Left cardiac atrium (tissue), 4 donors: Measurements from ENCODE around the gene AREL1. TPM values are rescaled to one million over a fixed set of nuclear protein-coding genes. Genes with fewer than 3 reads are reported as not detected.
A peak's percentile ranks its signal among the peaks of the same experiment; 100 is the strongest.

Source experiments
- ATAC-seq, 2 donors: fragments of 200-7000 bp; cut with Tn5 transposase; one replicate each; pipeline ENCODE4 v1.9.1; 2020; ENCODE audit warnings: mild to moderate bottlenecking in 2 of 2, moderate library complexity in 2 of 2
- DNase-seq: peaks from one replicate; pipeline ENCODE4 v3.0.0-alpha.2; 2020
- intact Hi-C, 2 donors: fragments of 100-400 bp; cut with DNase I; formaldehyde crosslinking; loops; one replicate each; pipeline versions ENCODE4 v1.14.1 to v1.15.1; 2022 to 2023
- total RNA-seq, 2 donors: library from RNA; stranded (reverse); fragmentation: NEBNext Ultra II Directional; extraction: Animal tissue kit (Norgen Biotek cat#: 25700); gene quantifications; one replicate each; pipeline ENCODE4 v1.2.1, GENCODE V29; 2021
- donor health status: DM: no; HTN: yes; CAD: no.
- donor health status: DM: no; HTN: yes; CAD: no; lungs with severe emphysema.
- donor health status: DM: yes; HTN: yes; CAD: no.
- donor health status: Dilated cardiomyopathy.

Gene AREL1
- total RNA-seq, 2 donors from 2014 or later = 18.4 to 25.2 TPM

- intact Hi-C loops = no loop called here
- DNase-seq (no peak), ATAC-seq (no peak)
These were observed 67.0 kb downstream of the AREL1 start for GRCh38 chr14:74645756-74646470.

DNA sequence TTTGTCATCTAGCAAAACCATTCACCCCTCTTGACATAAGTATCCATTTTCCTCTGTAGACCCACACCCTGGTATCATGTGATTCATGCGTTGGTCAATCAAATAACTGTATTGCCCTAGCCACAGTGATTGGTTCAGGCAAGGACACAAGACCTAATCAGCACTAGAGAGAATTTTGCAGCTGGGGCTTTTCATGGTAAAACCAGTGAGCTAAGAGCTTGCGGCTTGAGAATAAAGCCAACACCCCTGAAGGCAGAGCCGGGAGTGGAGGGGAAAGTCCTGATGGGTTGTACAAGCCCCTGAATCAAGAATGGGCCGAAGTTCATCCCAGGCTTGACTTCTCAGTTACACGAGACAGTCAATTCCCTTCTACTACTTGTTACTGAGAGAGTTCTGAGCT, 67.6 kb downstream of the AREL1 start:
- ATAC-seq = peak; percentile 20 to 62
- intact Hi-C loops = no loop called here
- DNase-seq = no peak

- ATAC-seq = peak; percentile 60 to 65
- intact Hi-C loops = no loop called here
- DNase-seq = no peak
These were observed 71.1 kb downstream of the AREL1 start for GRCh38 chr14:74641601-74642391.

GRCh38 chr14:74638966-74639365, 73.9 kb downstream of the AREL1 start:
- ATAC-seq (peak in 1 of 2 donors; percentile 50), DNase-seq (no peak)
- intact Hi-C loops = no loop called here

DNA sequence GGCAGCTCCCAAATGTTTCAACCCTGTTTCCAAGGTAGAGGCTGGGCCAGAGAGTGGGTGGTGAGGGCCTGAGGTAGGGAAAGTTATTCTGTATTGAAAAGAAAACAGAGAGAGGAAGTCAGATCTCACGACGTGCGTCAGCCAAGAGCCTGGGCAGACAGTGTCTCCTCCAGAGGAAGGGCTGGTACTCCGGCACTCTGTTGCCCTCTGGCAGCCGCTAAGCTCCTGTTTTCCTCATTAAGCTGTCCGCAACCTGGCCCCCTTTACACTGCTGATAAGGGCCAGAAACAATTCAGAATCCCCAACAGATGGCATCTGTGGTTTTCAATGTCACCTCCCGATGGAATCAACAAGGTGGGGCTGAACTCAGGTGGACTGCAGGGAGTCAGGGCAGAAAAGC, 74.8 kb downstream of the AREL1 start:
- intact Hi-C loops = no loop called here
- ATAC-seq (no peak), DNase-seq (no peak)

DNA sequence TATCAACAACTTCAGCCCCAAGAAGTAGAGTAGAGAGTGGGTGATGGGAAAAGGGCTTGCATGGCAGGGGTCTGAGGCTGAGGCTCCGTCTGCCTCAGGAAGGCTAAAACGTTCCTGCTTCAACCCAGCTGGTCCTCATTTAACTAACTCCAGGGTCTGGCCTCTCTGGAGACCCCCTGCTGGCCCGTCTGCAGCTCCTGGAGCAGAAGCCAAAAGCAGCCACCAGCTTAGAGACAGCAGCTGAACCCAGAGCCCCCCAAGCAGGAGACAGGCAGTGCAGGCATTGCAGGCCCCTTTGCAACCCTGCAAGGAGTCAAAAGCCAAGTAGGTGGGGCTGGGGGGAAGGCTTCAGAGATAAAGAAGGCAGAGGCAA, 75.7 kb downstream of the AREL1 start:
- ATAC-seq (no peak), DNase-seq (no peak)
- intact Hi-C loops = no loop called here

GRCh38 chr14:74636424-74637177, 76.3 kb downstream of the AREL1 start:
- DNase-seq = no peak
- intact Hi-C loops = no loop called here
- ATAC-seq = no peak

DNA sequence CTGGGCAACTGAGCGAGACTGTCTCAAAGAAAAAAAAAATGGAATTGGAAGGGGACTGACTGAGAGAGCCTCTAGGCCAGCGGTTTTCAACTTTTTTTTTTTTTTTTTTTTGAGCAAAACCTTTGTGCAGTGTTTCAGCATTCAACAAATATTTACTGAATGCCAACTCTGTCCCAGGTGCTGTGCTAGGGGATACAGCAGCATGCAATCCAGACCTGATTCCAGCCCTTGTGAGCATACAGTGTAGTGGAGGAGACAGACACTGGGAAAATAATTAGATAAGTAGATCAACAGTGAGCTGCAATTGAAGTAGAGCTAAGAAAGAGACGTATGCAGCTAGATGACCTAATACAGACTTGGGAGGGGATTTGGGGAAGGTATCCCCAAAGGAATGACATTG, 77.0 kb downstream of the AREL1 start:
- no peak for ATAC-seq
- intact Hi-C loops = no loop called here
- no peak for DNase-seq

- DNase-seq = no peak
- intact Hi-C loops = no loop called here
- ATAC-seq = peak in 1 of 2 donors; percentile 48
These were observed 77.9 kb downstream of the AREL1 start for GRCh38 chr14:74634964-74635363.

DNA sequence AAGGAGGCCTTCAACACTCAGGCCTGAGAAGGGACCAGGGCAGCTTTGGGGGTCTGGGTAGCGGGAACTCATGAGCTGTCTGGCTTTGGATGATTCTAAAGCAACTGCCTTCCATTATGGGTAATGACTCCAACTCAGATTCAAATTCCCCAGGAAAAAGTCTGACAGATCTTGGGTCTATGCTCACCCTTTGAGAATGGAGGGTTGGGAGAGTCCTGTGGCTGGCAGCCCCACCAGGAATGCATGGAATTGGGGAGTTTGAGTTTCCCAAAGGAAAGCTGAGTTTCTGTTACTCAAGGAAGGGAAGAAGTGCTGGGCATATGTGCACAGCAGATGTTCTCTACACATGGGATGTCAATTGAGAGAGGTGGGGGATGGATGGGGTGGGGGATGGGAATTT, 78.4 kb downstream of the AREL1 start:
- intact Hi-C loops = no loop called here
- ATAC-seq (no peak), DNase-seq (no peak)

DNA sequence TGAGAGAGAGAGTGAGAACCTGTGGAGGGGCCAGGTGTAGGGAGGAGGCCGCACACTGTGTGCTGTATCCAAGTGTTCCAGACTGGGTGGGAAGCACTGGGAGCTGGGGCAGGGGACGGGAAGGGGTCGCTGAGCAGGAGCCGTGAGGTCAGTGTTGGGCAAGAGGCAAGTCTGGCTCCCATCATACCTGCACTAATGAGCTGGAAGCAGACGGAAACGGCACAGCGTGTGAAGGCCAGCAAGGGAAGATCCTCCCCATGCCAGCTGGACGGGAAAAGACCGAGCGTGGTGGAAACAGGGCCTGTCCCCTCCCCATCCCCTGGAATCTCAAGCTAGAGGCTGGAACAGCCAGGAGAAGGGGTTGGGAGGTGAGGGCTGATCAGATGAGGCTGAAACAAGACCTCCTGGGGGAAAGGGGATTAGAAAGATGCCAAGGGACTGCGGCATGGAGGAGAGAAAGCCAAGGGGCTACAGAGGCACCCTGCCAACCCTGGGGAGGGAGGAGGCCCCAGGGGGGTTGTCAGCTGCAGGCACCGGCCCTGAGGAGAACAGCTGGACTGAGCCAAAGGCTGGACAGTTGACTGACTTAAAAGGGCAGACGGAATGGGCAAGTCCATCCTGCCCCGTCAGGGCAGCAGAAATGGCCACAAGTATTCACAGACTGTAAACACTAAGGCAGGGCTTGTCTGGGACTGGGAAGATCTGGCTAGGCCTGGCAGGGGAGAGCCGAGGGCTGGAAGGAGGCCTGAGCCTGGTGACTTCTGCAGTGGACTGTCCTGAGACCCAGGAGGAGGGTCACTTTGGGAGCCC, 81.8 kb downstream of the AREL1 start:
- ATAC-seq = peak; percentile 64 to 75
- DNase-seq = no peak
- intact Hi-C loops = no loop called here

- intact Hi-C loops = no loop called here
- no peak for DNase-seq
- no peak for ATAC-seq
These were observed 84.5 kb downstream of the AREL1 start for GRCh38 chr14:74628418-74628817.

DNA sequence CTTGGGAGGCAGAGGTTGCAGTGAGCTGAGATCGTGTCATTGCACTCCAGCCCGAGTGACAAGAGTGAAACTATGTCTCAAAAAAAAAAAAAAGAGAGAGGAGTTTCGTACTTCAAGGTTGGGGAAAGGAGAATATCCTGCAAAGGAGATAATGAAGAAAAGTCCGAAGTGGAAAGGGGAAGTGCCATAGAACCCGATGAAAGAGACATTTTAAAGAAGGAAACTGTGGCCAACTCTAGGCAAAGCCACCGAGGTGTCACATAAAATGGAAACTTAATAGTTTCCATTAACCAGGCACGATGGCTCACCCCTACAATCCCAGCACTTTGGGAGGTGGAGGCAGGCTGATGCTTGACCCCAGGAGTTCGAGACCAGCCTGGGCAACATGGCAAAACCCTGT, 85.8 kb downstream of the AREL1 start:
- intact Hi-C loops = no loop called here
- DNase-seq (no peak), ATAC-seq (no peak)

DNA sequence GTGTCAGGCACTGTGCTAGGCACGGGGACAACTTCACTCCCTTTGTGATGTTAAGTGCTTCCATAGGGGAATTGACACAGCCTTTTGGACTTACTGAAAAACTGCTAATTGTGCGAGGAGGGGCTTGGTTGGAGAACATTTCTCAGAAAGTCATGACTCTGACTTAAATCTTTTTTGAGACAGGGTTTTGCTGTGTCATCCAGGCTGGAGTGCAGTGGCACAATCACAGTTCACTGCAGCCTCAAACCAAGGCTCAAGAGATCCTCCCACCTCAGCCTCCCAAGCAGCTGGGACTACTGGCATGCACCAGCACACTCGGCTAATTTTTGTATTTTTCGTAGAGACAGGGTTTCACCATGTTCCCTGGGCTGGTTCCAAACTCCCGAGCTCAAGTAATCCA, 90.6 kb downstream of the AREL1 start:
- intact Hi-C loops = no loop called here
- DNase-seq (no peak), ATAC-seq (no peak)

DNA sequence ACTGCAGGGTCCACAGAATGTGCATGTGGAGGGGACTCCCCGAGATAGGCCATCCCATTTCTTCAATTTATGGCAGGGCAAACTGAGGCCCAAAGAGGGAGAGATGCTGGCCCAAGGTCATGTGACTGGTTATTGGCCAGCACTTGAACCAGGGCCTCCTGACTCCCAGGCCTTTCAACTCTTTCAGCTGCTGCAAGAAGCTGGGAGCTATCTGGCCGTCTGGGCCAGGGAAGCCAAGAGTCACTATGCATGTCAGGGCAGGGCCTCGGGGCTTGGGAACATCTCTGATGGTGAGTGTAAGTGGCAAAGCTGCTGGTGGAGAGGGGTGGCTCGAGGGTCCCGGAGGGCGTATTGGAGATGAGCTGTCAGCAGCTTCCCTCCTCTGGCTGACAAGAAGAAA, 91.3 kb downstream of the AREL1 start:
- no peak for ATAC-seq
- intact Hi-C loops = no loop called here
- no peak for DNase-seq

DNA sequence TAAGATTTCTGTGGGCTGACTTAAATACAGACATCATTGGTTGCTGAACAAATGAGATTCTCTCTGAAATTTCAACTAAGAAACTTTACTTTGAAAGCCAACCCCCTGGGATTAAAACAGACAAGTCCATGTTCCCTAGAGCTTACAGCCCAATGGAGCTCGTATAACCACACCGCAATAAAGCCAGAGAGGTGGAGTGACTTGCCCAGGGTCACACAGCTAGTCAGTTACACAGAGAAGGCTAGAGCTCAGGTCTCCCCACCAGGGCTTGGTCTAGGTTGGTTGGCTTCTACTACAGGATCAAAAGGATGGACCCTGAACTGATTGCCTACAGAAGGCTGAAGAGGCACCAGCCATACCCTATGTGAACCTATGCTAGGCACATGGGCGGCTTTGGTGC, 92.0 kb downstream of the AREL1 start:
- DNase-seq = no peak
- intact Hi-C loops = no loop called here
- ATAC-seq = no peak

DNA sequence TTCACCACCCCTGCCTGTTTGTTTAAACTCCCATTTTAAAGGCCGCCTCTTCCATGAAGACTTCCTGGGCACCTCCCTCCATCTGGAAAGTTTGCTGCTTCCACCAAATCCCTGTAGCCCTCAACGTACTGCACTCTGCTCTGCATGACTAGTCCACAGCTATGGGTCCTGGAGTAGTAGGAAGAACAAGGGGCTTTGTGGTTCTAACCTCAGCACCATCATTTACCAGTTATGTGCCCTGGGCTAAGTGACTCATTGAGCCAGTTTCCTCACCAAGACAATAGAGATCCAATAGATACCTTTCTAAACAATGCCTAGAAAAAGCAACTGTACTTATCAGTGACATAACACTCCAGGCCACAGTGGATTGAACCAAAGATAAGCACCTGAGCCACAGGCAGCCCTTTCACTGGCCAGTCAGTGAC, 92.4 kb downstream of the AREL1 start:
- intact Hi-C loops = no loop called here
- DNase-seq = no peak
- peak in 1 of 2 donors; percentile 28 for ATAC-seq

DNA sequence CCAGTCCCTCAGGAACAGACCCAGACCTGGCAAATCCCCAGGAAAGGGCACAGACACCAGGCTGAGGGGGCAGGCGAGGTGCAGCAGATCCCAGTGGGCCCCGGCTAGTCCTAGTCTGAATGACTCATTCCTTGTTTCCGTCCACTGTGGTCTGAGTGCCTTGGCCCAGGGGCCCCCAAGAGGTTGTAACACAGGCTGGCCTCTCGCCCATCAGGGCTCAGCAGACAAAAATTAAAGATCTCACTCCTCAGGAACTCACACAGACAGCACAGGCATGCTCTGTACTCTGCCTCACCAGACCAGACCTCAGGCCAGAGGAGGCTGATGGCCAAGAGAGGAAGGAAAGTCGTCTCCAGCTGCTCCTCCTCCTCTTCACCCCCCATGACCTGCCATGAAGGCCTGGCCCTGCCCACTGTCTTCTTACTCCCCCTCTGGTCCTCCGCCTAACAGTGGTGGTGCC, 93.2 kb downstream of the AREL1 start:
- DNase-seq = peak; percentile 88
- peak; percentile 79 to 89 for ATAC-seq
- intact Hi-C loops = loop anchor here (10.0 kb wide), 3 partner anchors 85 to 255 kb away; no protein-coding TSS in a partner anchor
